Upper lobe of left lung (tissue), 6 donors: Measurements from ENCODE around the gene AMDHD2. TPM values are rescaled to one million over a fixed set of nuclear protein-coding genes. Genes with fewer than 3 reads are reported as not detected.

Experiments
- ATAC-seq, 2 donors: fragments of 200-7000 bp; cut with Tn5 transposase; one replicate each; pipeline ENCODE4 v1.9.1; 2022; ENCODE audit warnings: mild to moderate bottlenecking in 2 of 2, moderate library complexity in 2 of 2; ENCODE audit not compliant: low FRiP score in 2 of 2
- DNase-seq, 2 donors: peaks; one replicate each; pipeline ENCODE4 v3.0.0-alpha.2; 2019 to 2020
- H3K27ac ChIP-seq, 4 donors: fragments of 200-600 bp; sonication (generic); one replicate each; pipeline ENCODE4 v1.5.1; 2016 to 2019
- H3K27me3 ChIP-seq, 4 donors: fragments of 200-600 bp; sonication (generic); one replicate each; pipeline ENCODE4 v1.5.1; 2017 to 2019
- H3K36me3 ChIP-seq, 4 donors: fragments of 200-600 bp; sonication (generic); one replicate each; pipeline ENCODE4 v1.5.1; 2016 to 2019
- H3K4me1 ChIP-seq, 4 donors: fragments of 200-600 bp; sonication (generic); one replicate each; pipeline ENCODE4 v1.5.1; 2018 to 2019
- H3K4me3 ChIP-seq, 4 donors: fragments of 200-600 bp; sonication (generic); one replicate each; pipeline ENCODE4 v1.5.1; 2017 to 2019; ENCODE audit warnings: mild to moderate bottlenecking in 2 of 4, moderate library complexity in 1 of 4
- H3K9me3 ChIP-seq, 4 donors: fragments of 200-600 bp; sonication (generic); one replicate each; pipeline ENCODE4 v1.5.1; 2018 to 2019
- EP300 ChIP-seq, 4 donors: sonication (generic); formaldehyde crosslinking; IDR thresholded peaks; one replicate each; pipeline ENCODE4 v1.5.1; 2017; ENCODE audit warnings: antibody characterized with exemption in 4 of 4, control low read depth in 2 of 4
- POLR2A ChIP-seq, 4 donors: fragments of 450-650 bp; IDR thresholded peaks; one replicate each; pipeline ENCODE4 v1.5.1; 2016 to 2017; ENCODE audit warnings: antibody characterized with exemption in 4 of 4, mild to moderate bottlenecking in 2 of 4
- POLR2AphosphoS5 ChIP-seq, 2 donors: sonication (generic); formaldehyde crosslinking; IDR thresholded peaks; one replicate each; pipeline ENCODE4 v1.5.1; 2017; ENCODE audit warnings: antibody characterized with exemption in 2 of 2
- WGBS, 2 donors: methylation state at CpG; one replicate each; pipeline ENCODE4 v1.1.5; 2017 to 2018; 5-methylcytosine and 5-hydroxymethylcytosine counted together
- total RNA-seq, 6 donors: library from RNA; depleted of rRNA in 4 of 6; stranded (reverse); fragments of >200 nt in 4 of 6; gene quantifications; one replicate each; pipeline versions ENCODE4 v1.1.0 to v1.2.1, GENCODE V29; 2016 to 2021
- TF ChIP-seq, protein P1 (sequence below), 6 experiments: fragments of 450-650 bp in 4 of 6; fragments of 200-600 bp in 2 of 6; sonication (generic) in 2 of 6; IDR thresholded peaks; one replicate each; pipeline ENCODE4 v1.5.1; 2016 to 2019; ENCODE audit warnings: antibody characterized with exemption in 6 of 6
- donor health status: DM: no; HTN: no; CAD: no; lungs with moderate emphysema.
- donor health status: DM: no; HTN: yes; CAD: no; lungs with severe emphysema.

AMDHD2 gene
- total RNA-seq, 6 donors from 2014 or later, result 33.0 to 126 (median 68.4) TPM

- Histone ChIP-seq H3K9me3 (no peaks in the 10 kb centered on the region), H3K36me3 (peaks cover 0 to 9% (median 3%) of the 10 kb centered on the region in 4 donors), H3K27ac (peak overlapping the region; percentile 98 to 100 (median 99)), H3K4me3 (peak overlapping the region; percentile 77 to 90 (median 82)), H3K4me1 (peaks cover 59 to 77% (median 71%) of the 10 kb centered on the region in 4 donors), H3K27me3 (no peaks in the 10 kb centered on the region)
- ATAC-seq, result peak in 1 of 2 donors; percentile 1
- TF ChIP-seq POLR2AphosphoS5 (IDR thresholded peaks at IDR 0.05) (peak in 1 of 2 donors; percentile 9), POLR2A (IDR thresholded peaks at IDR 0.05) (peak in 1 of 4 donors; percentile 58), EP300 (IDR thresholded peaks at IDR 0.05) (no peak)
- TF ChIP-seq, protein P1, sequence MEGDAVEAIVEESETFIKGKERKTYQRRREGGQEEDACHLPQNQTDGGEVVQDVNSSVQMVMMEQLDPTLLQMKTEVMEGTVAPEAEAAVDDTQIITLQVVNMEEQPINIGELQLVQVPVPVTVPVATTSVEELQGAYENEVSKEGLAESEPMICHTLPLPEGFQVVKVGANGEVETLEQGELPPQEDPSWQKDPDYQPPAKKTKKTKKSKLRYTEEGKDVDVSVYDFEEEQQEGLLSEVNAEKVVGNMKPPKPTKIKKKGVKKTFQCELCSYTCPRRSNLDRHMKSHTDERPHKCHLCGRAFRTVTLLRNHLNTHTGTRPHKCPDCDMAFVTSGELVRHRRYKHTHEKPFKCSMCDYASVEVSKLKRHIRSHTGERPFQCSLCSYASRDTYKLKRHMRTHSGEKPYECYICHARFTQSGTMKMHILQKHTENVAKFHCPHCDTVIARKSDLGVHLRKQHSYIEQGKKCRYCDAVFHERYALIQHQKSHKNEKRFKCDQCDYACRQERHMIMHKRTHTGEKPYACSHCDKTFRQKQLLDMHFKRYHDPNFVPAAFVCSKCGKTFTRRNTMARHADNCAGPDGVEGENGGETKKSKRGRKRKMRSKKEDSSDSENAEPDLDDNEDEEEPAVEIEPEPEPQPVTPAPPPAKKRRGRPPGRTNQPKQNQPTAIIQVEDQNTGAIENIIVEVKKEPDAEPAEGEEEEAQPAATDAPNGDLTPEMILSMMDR (IDR thresholded peaks at IDR 0.05), result no peak
- 25 to 54% methylated on average over 8 to 14 of the region's 14 CpGs for WGBS, 2 donors
- DNase-seq, result no peak
Observed at GRCh38 chr16:2515180-2515851, 4.9 kb upstream of the AMDHD2 start.

DNA sequence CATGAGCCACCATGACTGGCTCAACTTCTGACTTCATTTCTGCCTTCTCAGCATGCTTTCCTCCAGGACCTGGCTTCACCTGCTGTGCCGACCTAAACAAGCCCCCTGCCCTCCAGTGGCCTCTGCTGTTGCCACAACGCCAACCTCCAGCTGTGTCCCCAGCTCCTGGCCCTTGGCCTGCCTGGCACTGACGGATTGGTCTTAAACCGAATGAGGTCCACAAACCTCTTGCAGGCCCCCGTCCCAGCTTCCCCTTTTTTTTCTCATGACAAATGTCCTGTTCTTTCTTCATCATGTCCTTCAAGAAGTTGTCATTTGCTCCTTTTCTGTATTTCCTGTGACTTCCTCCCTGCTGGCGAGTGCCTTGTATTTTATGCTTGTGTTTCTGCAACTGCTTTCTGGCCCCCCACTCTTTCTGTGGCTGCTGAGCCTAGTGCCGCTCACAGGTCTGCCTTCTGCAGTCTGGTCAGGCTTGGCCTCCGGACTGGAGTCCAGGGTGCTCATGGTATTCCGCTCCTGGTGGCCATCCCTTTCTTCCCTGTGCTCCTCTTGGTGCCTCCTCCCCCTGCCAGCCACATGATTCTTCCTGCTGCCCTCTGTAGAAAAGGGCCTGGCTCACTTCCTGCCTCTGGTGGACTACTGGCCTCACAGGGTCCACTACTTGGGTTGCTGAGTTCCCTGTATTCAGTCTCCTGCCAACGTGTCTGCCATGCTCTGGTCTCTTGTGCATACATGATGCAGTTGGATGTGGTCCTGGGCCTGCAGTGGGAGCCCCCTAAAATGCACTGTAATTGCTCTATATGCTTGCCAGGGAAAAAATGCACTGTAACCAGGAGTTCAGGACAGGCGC, 3.6 kb upstream of the AMDHD2 start:
- peak overlapping the region; percentile 98 to 100 (median 99) for H3K27ac ChIP-seq
- peak in 1 of 2 donors; percentile 48 for DNase-seq
- no peaks in the 10 kb centered on the region for H3K9me3 ChIP-seq
- H3K4me3 ChIP-seq, result peak overlapping the region in 3 of 4 donors; percentile 82 to 90 (median 83)
- H3K36me3 ChIP-seq, result peaks cover 0 to 9% (median 3%) of the 10 kb centered on the region in 4 donors
- peaks cover 67 to 84% (median 75%) of the 10 kb centered on the region in 4 donors for H3K4me1 ChIP-seq
- TF ChIP-seq, protein P1 (IDR thresholded peaks at IDR 0.05), result peak in 1 of 6 experiments; percentile 6
- TF ChIP-seq EP300 (IDR thresholded peaks at IDR 0.05) (no peak), POLR2A (IDR thresholded peaks at IDR 0.05) (peak in 2 of 4 donors; percentile 19 to 52), POLR2AphosphoS5 (IDR thresholded peaks at IDR 0.05) (no peak)
- ATAC-seq, result no peak
- 45 to 59% methylated on average over 9 to 10 of the region's 11 CpGs for WGBS, 2 donors
- no peaks in the 10 kb centered on the region for H3K27me3 ChIP-seq

DNA sequence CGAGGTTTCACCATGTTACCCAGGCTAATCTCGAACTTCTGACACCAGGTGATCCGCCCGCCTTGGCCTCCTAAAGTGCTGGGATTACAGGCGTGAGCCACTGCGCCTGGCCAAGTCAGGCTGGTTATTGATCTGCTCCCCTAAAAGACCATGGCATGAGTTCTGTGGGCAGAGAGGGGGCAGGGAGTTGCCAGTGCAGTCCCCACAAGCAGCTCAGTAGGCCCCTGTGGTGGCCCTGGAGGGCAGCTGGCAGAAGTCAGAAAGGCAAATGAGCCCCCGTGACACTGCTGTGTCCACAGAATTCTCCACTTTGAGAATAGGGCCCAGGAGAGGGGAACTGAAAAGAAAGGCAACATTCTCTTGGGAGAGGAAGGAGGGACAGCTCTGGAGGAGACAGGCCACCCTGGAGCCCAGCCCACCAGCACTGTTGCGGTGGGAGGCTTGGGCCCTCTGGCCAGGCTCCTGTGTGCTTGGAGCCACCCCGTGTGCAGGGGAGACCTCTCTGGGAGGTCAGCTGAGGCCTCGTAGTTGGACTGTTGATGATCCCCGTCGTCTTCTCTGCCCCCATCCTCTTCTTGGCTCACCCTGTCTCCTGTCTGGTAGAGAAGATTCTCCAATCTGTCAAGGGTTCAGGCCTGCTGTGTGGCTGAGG, 2.1 kb upstream of the AMDHD2 start:
- WGBS, 2 donors, result 76 to 81% methylated on average over 12 of the region's 12 CpGs
- Histone ChIP-seq H3K4me3 (peak overlapping the region in 1 of 4 donors; percentile 73), H3K27ac (peak overlapping the region; percentile 98 to 100 (median 99))

More for the DNA sequence above, 2.1 kb upstream of the AMDHD2 start:
- Histone ChIP-seq H3K4me1 (peaks cover 61 to 76% (median 65%) of the 10 kb centered on the region in 4 donors), H3K27me3 (no peaks in the 10 kb centered on the region), H3K9me3 (no peaks in the 10 kb centered on the region), H3K36me3 (peaks cover 0 to 19% (median 5%) of the 10 kb centered on the region in 4 donors)
- TF ChIP-seq, protein P1 (IDR thresholded peaks at IDR 0.05), result no peak
- TF ChIP-seq EP300 (IDR thresholded peaks at IDR 0.05) (no peak), POLR2AphosphoS5 (IDR thresholded peaks at IDR 0.05) (no peak), POLR2A (IDR thresholded peaks at IDR 0.05) (no peak)
- DNase-seq (peak in 1 of 2 donors; percentile 45), ATAC-seq (no peak)
